SK-N-SH (cell line): ENCODE measurements around the gene PSPN. TPM values are rescaled to one million over a fixed set of nuclear protein-coding genes. Genes with fewer than 3 reads are reported as not detected.

Experiments used
- RAD21 ChIP-seq: IDR thresholded peaks from 2 replicates; pipeline ENCODE4 v1.6.1; 2012; ENCODE audit warnings: mild to moderate bottlenecking, low read length
- polyA plus RNA-seq, 3 experiments: library from polyadenylated mRNA; depleted of rRNA; stranded (reverse); fragments of >200 nt; gene quantifications; 2 replicates each; pipeline ENCODE4 v1.2.3, GENCODE V29; 2012
- small RNA-seq, 7 experiments: library from RNA; depleted of rRNA; stranded (forward); fragments of <200 nt; gene quantifications; one replicate each; pipeline ENCODE3, GENCODE V24; 2012

PSPN gene
- polyA plus RNA-seq, 1 of the 3 experiments (the other 2 are of a cell fraction) = 0.59 TPM

DNA sequence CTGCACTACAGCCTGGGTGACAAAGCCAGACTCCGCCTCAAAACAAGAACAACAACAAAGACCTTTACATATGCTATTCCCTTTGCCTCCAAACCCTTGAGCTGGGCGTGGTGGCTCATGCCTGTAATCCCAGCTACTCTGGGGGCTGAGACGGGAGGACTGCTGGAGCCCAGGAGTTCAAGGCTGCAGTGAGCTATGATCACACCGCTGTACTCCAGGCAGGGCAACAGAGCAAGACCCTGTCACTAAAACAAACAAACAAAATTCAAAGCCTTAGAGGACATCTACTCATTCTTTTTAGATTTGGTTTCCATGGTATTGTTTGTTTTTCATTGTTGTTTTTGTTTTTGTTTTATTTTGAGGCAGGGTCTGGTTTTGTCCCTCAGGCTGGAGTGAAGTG lies 50.1 kb downstream of the PSPN start (continued):
- no peak for TF ChIP-seq RAD21

Small RNAs within 50 kb of the gene (small RNA-seq; reads per million reads assigned to genes)
- gene MIR6790 (0 reads per million in 7 experiments), gene MIR6885 (0 to 0.43 (median 0) reads per million in 7 experiments)

Other genes with a start within 250 kb of the PSPN start
- gene ACSBG2, start 240.3 kb downstream of the PSPN start, polyA plus RNA-seq (2012; rRNA removed) = not detected in 2 replicates
- 12.7 and 19.0 TPM in 2 replicates for gene MLLT1, start 96.0 kb downstream of the PSPN start, polyA plus RNA-seq (2012; rRNA removed)
- not detected in 2 replicates for gene ACER1, start 42.3 kb downstream of the PSPN start, polyA plus RNA-seq (2012; rRNA removed)
- gene CLPP, start 14.4 kb downstream of the PSPN start, polyA plus RNA-seq (2012; rRNA removed) = 89.7 and 136 TPM in 2 replicates
- gene ALKBH7, start 3.1 kb downstream of the PSPN start, polyA plus RNA-seq (2012; rRNA removed) = 37.2 and 46.0 TPM in 2 replicates
- 80.1 and 104 TPM in 2 replicates for gene GTF2F1, start 17.2 kb upstream of the PSPN start, polyA plus RNA-seq (2012; rRNA removed)
- 57.1 and 96.8 TPM in 2 replicates for gene KHSRP, start 48.9 kb upstream of the PSPN start, polyA plus RNA-seq (2012; rRNA removed)
- gene SLC25A41, start 57.8 kb upstream of the PSPN start, polyA plus RNA-seq (2012; rRNA removed) = 0.06 and 0.12 TPM in 2 replicates
- 9.4 and 10.9 TPM in 2 replicates for gene SLC25A23, start 83.9 kb upstream of the PSPN start, polyA plus RNA-seq (2012; rRNA removed)
- gene CRB3, start 88.3 kb upstream of the PSPN start, polyA plus RNA-seq (2012; rRNA removed) = not detected in 2 replicates
- 0.05 and 0.11 TPM in 2 replicates for gene DENND1C, start 105.9 kb upstream of the PSPN start, polyA plus RNA-seq (2012; rRNA removed)
- gene TUBB4A, start 126.4 kb upstream of the PSPN start, polyA plus RNA-seq (2012; rRNA removed) = 2.3 and 4.5 TPM in 2 replicates
- gene TNFSF9, start 155.1 kb upstream of the PSPN start, polyA plus RNA-seq (2012; rRNA removed) = 9.9 and 10.7 TPM in 2 replicates
- 117 and 142 TPM in 2 replicates for gene CD70, start 215.2 kb upstream of the PSPN start, polyA plus RNA-seq (2012; rRNA removed)